Hippocampal formation (tissue), 2 donors: Measurements from ENCODE around the gene CLEC1A.

Experiments used
- DNase-seq, 2 donors: peaks; one replicate each; lab custom pipeline; 2025; lab: John Stamatoyannopoulos, UW

Gene CLEC1A

GRCh38 chr12:10101042-10101579 lies 2.3 kb upstream of the CLEC1A start:
- no peak for DNase-seq

DNA sequence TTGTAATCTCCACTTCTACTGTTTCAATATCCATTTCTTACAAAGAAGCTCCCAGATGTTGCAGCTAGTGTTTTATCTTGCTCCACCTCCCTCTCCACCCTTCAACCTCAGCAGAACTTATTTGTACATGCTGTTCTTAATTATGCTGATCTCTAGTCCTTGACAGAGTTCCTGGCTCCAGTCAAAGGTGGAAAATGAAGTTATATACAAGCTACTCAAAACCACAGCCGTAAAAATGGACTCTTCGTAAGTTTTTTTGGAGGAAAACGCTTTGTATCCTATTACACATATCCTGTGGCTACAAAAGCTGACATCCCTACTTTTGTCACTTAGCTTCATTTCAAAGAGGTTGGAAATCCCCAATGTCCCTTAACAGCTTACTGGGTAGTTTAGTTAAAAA lies 1.3 kb downstream of the CLEC1A start:
- no peak for DNase-seq

GRCh38 chr12:10095971-10096370 lies 2.8 kb downstream of the CLEC1A start:
- no peak for DNase-seq

DNA sequence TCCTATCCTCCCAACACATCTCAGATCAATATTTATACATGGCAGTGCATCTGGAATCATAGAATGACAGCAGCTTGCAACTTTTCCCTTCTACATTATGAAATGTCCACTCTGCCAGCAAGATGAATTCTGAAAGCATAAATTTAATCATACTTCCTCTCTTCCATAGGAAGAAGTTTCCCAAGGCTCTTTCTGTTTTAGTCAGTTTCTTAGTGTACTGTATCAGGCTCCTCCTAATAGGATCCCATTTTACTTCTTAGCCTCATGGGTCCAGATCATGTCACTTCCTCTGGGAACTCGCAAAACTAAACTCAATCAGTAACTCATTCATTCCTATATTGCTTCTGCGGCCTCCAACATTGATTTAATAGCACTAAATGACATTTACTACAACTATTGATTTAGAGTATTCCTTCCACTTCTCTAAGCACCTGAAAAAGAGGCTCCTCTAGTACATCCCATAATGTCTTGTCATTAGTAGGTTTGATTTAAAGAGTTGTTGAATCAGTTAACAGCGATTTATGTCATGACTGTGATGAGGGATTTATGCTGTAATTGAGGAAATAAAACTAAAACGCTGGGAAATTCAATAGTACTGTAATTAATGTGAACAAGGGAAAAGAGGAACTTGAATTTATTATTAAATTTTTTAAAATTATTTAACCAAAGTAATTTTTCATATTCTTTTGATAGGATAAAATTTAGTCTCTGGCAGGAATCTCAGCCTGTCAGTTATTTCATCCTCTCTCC lies 4.0 kb downstream of the CLEC1A start:
- no peak for DNase-seq

GRCh38 chr12:10088955-10089900 lies 9.6 kb downstream of the CLEC1A start:
- DNase-seq, result no peak

DNA sequence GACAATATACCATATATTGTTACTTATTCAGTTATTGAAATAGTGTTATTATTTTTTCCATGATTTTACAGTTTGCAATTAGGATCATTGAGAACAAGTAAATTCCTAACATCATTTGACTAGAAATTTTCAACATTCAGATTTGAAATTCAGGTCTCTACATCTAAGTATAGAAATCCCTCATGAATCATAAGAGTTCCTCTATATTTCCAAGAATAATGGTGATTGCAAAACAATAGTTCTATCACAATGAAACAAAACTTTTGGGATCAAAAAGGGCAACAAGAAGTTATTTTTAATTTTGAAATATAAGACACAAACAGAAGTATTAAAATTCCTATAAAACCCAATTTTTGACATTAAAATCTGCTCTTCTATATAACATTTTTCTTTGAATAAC lies 10.8 kb downstream of the CLEC1A start:
- DNase-seq, result no peak

DNA sequence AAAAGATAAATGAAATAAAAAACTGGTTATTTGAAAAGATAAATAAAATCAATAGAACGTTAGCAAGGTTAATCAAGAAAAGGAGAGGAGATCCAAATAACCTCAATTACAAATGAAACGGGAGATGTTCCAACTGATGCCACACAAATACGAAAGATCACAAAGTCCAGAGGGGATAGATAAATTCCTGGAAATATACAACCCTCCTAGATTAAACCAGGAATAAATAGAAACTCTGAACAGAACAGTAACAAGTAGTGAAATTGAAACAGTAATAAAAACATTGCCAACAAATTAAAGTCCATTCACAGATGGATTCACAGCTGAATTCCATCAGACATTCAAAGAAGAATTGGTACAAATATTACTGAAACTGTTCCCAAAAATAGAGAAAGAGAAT lies 12.4 kb downstream of the CLEC1A start:
- no peak for DNase-seq

DNA sequence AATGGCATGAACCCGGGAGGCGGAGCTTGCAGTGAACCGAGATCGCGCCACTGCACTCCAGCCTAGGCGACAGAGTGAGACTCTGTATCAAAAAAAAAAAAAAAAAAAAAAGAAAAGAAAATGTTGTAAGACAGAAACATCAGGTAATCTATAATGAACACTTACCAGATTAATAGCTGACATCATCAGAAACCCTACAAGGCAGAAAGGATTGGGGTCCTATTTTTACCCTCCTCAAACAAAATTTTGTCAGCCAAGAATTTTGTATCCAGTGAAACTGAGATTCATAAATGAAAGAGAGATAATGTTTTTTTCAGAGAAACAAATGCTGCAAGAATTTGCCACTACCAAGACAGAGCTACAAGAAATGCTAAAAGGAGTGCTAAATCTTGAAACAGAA lies 14.1 kb downstream of the CLEC1A start:
- no peak for DNase-seq

- no peak for DNase-seq
Measured at GRCh38 chr12:10082117-10082874, 16.5 kb downstream of the CLEC1A start.

GRCh38 chr12:10075451-10075850 lies 23.3 kb downstream of the CLEC1A start:
- DNase-seq, result no peak

GRCh38 chr12:10073261-10073660 lies 25.5 kb downstream of the CLEC1A start:
- no peak for DNase-seq

DNA sequence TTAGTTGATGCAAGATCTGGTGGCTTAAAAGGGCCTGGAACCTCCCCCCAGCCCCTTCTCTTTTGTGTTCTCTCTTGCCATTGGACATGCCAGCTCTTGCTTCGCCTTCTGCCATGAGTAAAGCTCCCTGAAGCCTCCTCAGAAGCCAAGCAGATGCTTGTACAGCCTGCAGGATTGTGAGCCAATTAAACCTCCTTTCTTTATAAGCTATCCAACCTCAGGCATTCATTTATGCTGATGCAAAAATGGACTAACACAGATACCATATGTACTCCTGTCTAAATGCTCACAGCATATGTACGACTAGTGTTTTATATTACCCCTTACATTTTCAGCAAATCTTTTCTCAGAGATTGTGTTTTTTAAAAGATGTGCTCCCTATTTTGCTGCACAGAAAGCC lies 26.7 kb downstream of the CLEC1A start:
- DNase-seq, result no peak

- no peak for DNase-seq
Measured at GRCh38 chr12:10070380-10070779, 28.4 kb downstream of the CLEC1A start.

DNA sequence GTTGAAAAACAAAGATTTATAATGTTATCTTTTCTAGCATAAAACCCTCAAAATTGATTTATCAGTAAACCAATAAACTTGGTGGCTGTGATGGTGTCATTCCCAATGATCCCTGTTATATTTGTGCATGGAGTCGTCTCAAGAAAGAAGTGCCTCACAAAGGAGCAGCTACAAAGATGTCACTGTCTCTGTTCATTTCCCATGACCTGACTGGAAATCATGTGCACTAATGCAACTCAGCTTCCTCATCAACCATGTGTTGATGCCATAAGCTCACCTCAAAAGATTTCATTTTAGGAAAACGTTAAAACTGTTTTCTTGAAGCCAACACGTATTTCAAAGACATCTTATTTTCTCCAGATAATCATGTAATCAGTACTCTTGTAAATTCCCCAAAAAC lies 28.8 kb downstream of the CLEC1A start:
- no peak for DNase-seq

DNA sequence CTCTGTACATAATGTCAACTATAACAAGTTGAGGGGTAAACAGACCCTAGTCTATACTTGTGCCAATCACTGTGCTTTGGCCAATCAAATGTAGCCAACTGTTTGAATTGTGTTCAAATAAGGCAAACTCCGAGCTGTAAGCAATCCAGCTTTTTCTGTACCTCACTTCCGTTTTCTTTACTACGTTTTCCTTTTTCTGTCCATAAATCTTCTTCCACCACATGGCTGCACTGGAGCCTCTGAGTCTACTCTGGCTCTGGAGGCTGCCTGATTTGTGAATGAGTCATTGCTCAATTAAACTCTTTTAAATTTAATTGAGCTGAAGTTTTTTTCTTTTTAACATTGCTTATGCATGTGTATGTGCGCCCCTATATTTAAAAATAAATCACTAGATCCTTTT lies 29.7 kb downstream of the CLEC1A start:
- DNase-seq, result no peak

GRCh38 chr12:10068644-10069043 lies 30.1 kb downstream of the CLEC1A start:
- DNase-seq, result no peak

DNA sequence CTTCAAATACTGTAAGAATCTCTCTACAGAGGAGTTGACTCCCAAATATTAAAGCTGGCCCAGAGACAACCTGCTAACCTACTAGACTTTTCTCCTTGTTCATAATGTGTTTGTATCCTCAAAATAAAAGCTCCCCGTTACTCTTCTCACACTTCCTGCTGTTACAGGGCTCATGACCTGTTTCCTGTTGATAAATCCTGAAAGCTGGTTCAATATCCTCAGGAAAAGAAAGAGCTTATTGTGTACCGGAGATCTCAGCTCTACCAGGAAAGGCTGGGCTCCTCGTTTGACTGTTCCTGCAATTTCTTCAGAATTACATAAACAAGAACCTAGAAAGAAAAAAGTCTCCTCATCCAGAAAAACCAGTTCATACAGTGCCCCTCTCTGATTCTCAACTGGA lies 30.8 kb downstream of the CLEC1A start:
- no peak for DNase-seq

DNA sequence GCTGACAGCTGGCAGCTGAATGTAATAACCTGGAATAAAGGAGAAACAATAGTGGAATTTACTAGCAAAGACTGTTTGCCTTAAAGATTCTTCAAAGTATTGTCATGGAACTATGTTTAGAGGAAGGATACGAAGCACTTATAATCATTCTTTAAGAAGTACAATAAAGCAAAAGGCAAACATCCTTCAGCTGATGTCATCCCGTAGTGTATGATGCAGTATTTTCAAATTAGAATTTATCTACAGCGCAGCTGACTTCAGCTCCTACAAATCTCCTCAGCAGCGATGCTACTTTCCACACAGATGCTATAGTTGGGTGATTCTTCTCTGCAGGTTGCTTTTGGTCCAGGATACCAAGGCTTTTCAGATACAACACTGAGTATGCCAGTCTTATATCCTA lies 31.5 kb downstream of the CLEC1A start:
- no peak for DNase-seq

GRCh38 chr12:10065241-10065640 lies 33.5 kb downstream of the CLEC1A start:
- DNase-seq, result no peak

DNA sequence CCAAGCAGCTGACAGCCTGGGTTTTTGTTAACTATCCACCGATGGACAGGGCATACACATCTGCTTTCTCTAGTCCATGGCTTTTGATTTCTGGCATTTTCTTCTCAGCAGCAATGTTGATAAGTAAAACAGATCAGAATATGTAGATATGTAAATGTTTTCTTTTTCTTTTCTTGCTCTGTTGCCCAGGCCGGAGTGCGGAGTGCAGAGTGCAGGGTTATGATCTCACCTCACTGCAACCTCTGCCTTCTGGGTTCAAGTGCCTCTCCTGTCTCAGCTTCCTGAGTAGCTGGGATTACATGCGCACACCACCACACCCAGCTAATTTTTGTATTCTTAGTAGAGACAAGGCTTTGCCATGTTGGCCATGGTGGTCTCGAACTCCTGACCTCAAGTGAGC lies 40.4 kb downstream of the CLEC1A start:
- DNase-seq, result no peak

GRCh38 chr12:10052193-10052913 lies 46.4 kb downstream of the CLEC1A start:
- DNase-seq, result no peak

GRCh38 chr12:10048526-10048925 lies 50.3 kb downstream of the CLEC1A start:
- no peak for DNase-seq
